ENCODE measurements around the gene ETS1.

- TF ChIP-seq CTCF (IDR thresholded peaks at IDR 0.05 in 8 of 11, conservative IDR thresholded peaks at IDR 0.05 in 3 of 11) (no peak), POLR2AphosphoS5 (IDR thresholded peaks at IDR 0.05) (no peak)
Measured at GRCh38 chr11:128477811-128478210, 109.5 kb downstream of the ETS1 start.
